ENCODE measurements around the gene SOCS2.

SOCS2 gene

DNA sequence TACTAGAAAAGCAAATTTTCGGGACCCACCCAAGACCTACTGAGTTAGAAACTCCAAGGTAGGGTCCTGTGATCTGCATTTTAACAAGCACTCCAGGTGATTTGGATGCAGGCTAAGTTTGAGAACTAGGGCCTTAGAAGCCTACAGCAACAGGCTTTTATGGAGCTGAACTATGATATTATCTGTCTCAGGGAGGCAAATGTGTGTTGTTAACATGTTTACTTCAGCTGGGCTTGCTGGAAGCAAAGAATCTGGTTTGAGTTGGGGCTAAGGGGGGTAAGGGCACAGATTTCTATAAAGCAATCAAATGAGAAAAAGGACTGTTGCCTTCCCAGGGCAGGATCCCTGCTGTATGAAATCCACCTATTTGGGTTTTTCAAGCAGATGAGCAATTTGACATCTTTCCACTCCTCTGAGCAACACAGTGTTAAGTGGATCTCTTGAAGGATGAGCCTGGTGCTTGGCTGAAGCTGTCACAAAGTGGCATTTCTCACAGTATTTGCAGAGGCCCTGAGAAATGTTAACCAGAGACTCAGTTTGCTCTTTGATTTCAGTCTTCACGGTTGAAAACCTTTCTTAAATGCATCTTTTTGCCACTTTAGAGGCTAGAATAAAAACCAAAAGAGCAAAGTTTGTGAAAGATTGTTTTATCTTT, 36.2 kb upstream of the SOCS2 start:
- Mint-ChIP-seq H3K4me3 (no peak overlapping the region), H3K27ac (no peak overlapping the region), H3K36me3 (ENCODE audit: low read depth) (no peaks in the 10 kb centered on the region), H3K27me3 (ENCODE audit: low read depth, poor library complexity) (peaks cover 10% of the 10 kb centered on the region), H3K4me1 (no peaks in the 10 kb centered on the region), H3K9me3 (no peaks in the 10 kb centered on the region)
- DNase-seq: no peak
- TF ChIP-seq, protein P1, sequence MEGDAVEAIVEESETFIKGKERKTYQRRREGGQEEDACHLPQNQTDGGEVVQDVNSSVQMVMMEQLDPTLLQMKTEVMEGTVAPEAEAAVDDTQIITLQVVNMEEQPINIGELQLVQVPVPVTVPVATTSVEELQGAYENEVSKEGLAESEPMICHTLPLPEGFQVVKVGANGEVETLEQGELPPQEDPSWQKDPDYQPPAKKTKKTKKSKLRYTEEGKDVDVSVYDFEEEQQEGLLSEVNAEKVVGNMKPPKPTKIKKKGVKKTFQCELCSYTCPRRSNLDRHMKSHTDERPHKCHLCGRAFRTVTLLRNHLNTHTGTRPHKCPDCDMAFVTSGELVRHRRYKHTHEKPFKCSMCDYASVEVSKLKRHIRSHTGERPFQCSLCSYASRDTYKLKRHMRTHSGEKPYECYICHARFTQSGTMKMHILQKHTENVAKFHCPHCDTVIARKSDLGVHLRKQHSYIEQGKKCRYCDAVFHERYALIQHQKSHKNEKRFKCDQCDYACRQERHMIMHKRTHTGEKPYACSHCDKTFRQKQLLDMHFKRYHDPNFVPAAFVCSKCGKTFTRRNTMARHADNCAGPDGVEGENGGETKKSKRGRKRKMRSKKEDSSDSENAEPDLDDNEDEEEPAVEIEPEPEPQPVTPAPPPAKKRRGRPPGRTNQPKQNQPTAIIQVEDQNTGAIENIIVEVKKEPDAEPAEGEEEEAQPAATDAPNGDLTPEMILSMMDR (IDR thresholded peaks at IDR 0.05): no peak

GRCh38 chr12:93536766-93537488, 35.5 kb upstream of the SOCS2 start:
- no peak for DNase-seq
- no peaks in the 10 kb centered on the region for H3K36me3 Mint-ChIP-seq (ENCODE audit: low read depth)
- H3K27me3 Mint-ChIP-seq (ENCODE audit: low read depth, poor library complexity): peaks cover 10% of the 10 kb centered on the region
- no peak overlapping the region for H3K4me3 Mint-ChIP-seq
- peaks cover 4% of the 10 kb centered on the region for H3K4me1 Mint-ChIP-seq
- TF ChIP-seq, protein P1 (IDR thresholded peaks at IDR 0.05): no peak
- no peaks in the 10 kb centered on the region for H3K9me3 Mint-ChIP-seq
- H3K27ac Mint-ChIP-seq: no peak overlapping the region

DNA sequence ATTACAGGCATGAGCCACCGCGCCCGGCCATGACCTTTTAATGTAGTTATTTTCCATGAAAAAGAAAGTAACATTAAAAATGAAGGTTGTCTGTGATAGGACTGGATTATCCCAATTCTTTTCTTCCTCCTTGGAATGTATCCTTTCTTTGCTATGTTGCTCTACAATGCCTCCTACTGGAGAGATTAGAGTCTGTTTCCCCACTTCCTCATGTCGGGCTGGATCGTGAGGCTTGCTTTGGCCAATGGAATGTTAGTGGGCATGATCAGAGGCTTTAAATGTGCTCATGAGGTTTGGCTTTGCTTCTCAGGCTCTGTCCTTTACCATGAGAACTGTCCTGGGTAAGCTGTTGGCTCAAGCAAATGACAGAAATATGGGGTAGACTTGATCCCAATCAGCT, 34.7 kb upstream of the SOCS2 start:
- Mint-ChIP-seq H3K9me3 (no peaks in the 10 kb centered on the region), H3K36me3 (ENCODE audit: low read depth) (no peaks in the 10 kb centered on the region), H3K4me1 (peaks cover 7% of the 10 kb centered on the region), H3K27ac (no peak overlapping the region), H3K27me3 (ENCODE audit: low read depth, poor library complexity) (peaks cover 10% of the 10 kb centered on the region), H3K4me3 (no peak overlapping the region)
- no peak for DNase-seq
- TF ChIP-seq, protein P1 (IDR thresholded peaks at IDR 0.05): no peak

- H3K27ac Mint-ChIP-seq: no peak overlapping the region
- peaks cover 10% of the 10 kb centered on the region for H3K36me3 Mint-ChIP-seq (ENCODE audit: low read depth)
- TF ChIP-seq, protein P1 (IDR thresholded peaks at IDR 0.05): no peak
- H3K9me3 Mint-ChIP-seq: no peaks in the 10 kb centered on the region
- no peak for DNase-seq
- peaks cover 10% of the 10 kb centered on the region for H3K27me3 Mint-ChIP-seq (ENCODE audit: low read depth, poor library complexity)
- H3K4me3 Mint-ChIP-seq: no peak overlapping the region
- peaks cover 7% of the 10 kb centered on the region for H3K4me1 Mint-ChIP-seq
Observed at GRCh38 chr12:93539821-93540220, 32.7 kb upstream of the SOCS2 start.

DNA sequence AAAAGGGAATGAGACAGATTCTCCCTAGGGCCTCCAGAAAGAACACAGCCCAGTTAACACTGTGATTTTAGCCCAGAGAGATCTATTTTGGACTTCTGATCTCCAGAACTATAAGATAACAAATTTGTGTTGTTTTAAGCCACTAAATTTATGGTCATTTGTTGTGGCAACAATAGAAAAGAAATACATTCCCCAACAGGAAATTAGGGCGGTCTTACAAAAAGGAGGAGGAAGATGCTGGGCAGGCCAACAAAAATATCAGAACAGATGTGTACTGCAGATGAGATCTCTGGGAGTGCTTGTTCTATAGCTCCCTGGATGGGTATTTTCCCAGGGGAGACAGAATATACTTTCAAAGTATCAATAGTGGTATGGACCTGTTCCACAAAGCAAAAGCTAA, 32.0 kb upstream of the SOCS2 start:
- Mint-ChIP-seq H3K4me3 (no peak overlapping the region), H3K9me3 (no peaks in the 10 kb centered on the region), H3K36me3 (ENCODE audit: low read depth) (peaks cover 10% of the 10 kb centered on the region), H3K27ac (no peak overlapping the region), H3K4me1 (peaks cover 7% of the 10 kb centered on the region), H3K27me3 (ENCODE audit: low read depth, poor library complexity) (peaks cover 10% of the 10 kb centered on the region)
- DNase-seq: no peak
- TF ChIP-seq, protein P1 (IDR thresholded peaks at IDR 0.05): no peak
